NCI-H1694 (cell line): ENCODE measurements around the gene LIPG.
"Not testable (repeated sequence)": the region's sequence is repeated elsewhere in the genome, so short reads cannot be mapped to it uniquely, and the experiment has no call there.

Experiments
- DNase-seq: peaks from one replicate; lab custom pipeline; 2025; lab: John Stamatoyannopoulos, UW

The LIPG gene

DNA sequence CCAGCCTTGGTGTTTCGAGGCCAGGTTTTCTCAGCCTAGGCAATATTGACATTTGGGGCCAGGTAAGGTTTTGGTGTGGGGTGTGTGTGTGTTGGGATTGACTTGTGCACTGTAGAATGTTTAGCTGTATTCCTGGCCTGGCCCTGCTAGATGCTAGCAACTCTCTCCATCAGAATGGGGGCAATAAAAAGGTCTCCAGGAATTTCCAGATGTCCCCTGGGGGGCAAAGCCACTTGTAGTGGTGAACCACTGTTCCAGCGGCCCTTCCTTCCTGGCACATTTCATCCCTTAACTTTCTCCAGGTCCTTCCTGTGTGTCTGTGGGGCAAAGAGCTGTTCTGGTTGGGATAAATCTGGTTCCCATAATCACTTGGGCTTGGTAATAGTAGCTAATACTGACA is 12.0 kb downstream of the LIPG start:
- DNase-seq: no peak

DNA sequence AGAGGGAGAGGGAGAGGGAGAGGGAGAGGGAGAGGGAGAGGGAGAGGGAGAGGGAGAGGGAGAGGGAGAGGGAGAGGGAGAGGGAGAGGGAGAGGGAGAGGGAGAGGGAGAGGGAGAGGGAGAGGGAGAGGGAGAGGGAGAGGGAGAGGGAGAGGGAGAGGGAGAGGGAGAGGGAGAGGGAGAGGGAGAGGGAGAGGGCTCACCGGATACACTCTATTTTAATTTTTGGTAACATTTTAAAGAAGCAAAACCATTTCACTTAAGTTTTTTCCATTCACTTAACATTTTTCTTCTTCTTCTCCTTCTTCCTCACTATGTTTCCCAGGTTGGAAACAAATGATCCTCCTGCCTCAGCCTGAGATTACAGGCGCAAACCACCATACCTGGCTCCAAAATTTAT is 17.2 kb downstream of the LIPG start:
- DNase-seq: not testable (repeated sequence)

DNA sequence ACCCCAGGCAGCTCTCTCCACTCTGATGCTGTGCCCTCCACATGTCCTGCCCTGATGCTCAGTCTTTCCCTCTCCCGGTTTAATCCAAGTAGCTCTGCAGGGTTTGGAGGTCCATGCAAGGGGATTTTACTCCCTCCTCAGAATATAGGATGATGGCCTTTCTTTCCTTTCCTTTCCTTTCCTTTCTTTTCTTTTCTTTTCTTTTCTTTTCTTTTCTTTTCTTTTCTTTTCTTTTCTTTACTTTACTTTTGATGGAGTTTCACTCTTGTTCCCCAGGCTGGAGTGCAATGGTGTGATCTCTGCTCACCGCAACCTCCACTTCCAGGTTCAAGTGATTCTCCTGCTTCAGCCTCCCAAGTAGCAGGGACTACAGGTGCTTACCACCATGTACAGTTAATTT is 17.7 kb downstream of the LIPG start:
- not testable (repeated sequence) for DNase-seq

DNA sequence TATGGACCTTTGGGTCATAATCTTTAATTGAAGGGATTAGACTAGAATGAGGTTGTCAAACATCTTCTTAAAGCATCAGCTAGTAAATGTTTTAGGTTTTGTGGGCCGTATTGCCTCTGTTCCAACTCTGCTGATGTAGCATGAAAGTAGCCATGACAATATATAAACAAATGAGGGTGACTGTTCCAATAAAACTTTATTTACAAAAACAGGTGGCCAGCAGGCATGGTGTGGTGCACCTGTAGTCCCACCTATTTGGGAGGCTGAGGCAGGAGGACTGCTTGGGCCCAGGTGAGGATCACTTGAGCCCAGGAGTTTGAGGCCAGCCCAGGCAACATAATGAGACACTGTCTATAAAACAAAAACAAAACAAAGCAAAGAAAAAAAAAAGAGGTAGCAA is 18.4 kb downstream of the LIPG start:
- DNase-seq: no peak

DNA sequence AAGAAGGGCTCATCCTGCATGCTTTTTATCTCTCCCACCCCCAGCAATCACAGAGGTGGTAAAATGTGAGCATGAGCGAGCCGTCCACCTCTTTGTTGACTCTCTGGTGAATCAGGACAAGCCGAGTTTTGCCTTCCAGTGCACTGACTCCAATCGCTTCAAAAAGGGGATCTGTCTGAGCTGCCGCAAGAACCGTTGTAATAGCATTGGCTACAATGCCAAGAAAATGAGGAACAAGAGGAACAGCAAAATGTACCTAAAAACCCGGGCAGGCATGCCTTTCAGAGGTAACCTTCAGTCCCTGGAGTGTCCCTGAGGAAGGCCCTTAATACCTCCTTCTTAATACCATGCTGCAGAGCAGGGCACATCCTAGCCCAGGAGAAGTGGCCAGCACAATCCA is 19.5 kb downstream of the LIPG start:
- no peak for DNase-seq

DNA sequence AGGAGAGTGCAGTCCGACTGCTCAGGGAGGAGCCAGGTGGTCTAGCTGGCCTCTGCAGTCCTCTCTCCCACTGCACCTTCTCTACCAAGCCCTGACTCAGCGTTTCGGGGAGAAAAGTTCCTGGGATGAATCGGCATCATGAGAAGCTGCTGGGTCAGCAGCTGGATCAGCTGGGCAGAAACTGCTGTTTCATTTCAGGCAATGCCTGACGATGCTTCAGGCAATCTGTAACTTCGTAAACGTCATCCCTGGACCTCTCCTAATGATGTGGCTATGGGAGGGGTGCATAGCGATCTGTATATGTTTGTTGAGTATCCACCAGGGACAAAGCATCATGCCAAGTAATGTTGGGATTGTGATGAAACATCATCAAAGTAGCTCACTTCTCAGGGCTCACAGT is 20.7 kb downstream of the LIPG start:
- no peak for DNase-seq

DNA sequence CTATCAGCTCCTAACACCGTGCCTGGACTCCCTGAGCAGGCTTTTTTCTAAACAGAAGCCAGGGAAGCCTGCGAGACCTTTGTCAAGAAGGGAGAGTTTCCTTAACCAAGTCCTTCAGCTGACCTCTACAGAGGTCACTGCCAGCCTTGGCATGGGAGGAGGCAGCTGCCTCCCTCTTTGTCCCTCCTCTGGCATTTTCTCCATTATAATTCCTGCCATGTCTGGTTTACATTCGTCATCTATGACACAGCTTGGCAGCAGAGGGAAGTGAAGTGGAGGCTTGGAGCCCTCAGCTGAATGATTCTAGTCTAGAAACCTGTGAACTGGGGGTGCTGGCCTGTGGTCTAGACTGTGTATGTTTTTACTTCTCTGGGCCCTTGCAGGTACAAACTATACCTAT is 22.5 kb downstream of the LIPG start:
- no peak for DNase-seq

DNA sequence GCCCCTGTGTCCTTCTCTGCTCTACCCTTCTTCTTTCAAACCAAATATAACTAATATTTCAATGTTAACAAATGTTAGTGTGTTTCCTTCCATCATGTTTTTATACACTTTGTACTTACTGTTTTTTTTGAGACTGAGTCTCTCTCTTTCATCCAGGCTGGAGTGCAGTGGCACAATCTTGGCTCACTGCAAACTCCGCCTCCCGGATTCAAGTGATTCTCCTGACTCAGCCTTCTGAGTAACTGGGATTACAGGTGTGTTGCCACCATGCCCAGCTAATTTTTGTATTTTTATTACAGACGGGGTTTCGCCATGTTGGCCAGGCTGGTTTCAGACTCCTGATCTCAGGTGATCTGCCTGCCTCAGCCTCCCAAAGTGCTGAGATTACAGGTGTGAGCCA is 23.1 kb downstream of the LIPG start:
- not testable (repeated sequence) for DNase-seq

DNA sequence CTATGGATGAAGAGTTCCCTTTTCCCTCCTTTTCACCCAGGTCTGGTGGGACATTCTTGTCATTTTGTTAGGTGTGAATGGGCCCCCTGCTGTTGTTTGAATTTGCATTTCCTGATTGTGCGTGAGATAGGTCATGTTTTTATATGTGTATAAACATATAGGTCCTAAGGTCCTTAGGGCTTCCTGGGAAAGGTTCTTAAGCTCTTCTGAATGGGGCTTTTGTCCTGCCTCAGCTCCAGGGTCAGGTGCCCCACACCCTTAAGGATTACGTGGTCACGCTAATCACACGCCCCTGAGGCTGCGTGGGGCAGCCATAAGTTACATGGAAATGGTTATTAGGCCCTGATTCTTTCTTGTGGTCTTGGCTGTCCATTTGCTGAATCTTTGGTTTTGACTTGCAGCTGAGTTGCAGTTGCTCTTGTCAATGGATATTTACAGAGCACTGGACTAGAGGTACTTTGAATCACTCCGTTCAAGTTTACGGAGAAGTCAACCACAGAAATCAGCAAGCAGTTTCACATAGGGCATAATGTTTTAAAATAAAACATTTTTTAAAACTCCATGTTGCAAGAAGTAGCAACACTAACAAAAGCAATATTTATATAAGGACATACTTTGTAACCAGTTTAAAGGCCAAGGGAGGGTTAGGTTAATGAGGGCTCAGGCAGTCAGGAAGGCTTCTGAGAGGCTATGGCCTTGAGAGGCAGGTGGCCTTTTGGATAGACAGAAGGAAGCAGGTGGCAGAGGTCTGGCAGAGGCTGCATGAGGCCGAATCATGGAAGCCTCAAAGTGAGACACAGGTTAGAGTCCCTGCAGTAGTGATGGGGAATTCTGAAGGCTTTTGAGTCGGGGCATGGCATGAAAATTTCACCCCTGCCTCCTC is 24.2 kb downstream of the LIPG start:
- DNase-seq: no peak

DNA sequence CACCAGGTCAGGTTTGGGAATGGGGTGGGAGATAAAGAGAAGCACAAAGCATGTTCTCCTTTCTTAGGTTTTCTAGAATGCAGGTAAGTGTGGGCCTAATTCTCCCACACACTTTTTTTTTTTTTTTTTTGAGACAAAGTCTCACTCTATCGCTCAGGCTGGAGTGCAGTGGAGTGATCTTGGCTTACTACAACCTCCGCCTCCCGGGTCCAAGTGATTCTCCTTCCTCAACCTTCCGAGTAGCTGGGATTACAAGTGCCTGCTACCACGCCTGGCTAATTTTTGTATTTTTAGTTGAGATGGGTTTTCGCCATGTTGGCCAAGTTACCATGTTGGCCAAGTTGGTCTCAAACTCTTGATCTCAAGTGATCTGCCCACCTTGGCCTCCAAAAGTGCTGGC is 26.3 kb downstream of the LIPG start:
- DNase-seq: no peak

DNA sequence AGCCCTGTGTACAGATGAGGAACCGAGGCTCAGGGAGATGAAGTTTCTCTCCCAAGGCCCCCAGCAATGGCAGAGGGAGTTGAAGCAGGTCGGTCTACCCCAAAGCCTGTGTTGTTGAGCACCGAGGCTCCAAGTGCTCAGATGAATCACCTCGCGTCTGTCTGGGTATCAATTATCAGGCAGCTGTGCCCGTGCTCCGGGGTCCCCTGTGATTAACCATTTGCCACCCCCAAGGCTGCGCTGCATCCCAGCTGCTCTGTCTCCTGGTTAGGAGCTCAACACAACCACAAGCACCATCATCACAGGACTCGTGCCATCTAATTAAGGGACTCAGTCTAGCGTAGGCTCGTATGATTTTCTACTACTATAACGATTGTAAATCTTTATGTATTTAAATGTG is 27.1 kb downstream of the LIPG start:
- peak; percentile 56 for DNase-seq

DNA sequence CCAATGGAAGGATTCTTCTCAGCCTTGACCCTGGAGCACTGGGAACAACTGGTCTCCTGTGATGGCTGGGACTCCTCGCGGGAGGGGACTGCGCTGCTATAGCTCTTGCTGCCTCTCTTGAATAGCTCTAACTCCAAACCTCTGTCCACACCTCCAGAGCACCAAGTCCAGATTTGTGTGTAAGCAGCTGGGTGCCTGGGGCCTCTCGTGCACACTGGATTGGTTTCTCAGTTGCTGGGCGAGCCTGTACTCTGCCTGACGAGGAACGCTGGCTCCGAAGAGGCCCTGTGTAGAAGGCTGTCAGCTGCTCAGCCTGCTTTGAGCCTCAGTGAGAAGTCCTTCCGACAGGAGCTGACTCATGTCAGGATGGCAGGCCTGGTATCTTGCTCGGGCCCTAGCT is 28.8 kb downstream of the LIPG start:
- DNase-seq: no peak

DNA sequence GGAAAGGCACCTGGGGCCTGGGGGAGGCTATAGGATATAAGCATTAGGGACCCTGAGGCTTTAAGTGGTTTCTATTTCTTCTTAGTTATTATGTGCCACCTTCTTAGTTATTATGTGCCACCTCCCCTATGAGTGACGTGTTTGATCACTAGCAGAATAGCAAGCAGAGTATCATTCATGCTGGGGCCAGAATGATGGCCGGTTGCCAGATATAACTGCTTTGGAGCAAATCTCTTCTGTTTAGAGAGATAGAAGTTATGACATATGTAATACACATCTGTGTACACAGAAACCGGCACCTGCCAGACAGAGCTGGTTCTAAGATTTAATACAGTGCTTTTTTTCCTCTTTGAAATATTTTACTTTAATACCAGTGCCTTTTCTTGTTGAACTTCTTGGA is 29.4 kb downstream of the LIPG start:
- DNase-seq: peak; percentile 76

DNA sequence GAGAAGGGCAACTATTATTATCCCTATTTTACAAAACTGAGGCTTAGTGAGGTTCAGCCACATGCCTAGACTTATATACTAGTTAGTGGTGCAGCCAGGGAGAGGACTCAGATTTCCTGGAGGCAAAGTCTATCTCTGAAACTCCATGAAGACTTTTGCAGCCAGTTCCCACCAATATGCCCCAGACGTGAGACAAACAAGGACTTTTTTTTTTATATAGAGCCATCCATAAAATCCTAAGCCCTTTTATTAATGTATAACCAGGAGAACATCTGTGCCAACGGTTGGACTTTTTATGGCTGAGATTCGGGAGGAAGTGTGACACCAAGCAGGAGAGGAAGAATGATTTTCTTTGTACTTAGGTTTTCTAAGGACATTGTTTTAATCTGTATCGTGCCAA is 29.9 kb downstream of the LIPG start:
- DNase-seq: no peak

DNA sequence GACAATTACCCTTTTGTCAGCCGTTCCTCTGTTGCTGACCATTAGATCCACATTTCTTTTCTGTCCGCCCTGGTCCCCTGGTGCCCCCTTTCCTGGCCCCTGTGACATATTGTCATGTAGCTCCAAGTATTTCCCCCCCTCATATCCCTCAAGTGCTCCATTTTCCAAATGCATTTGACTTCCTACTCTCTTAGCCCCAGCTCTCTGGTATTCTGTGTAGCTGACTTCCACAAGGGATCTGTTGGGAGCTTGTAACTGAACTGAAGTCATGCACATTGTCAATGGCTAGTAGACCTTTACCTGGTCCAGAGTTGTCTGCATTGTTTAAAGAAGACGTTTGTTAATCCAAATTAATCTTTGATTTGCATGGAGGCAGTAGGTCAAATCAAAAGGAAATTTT is 34.8 kb downstream of the LIPG start:
- no peak for DNase-seq

DNA sequence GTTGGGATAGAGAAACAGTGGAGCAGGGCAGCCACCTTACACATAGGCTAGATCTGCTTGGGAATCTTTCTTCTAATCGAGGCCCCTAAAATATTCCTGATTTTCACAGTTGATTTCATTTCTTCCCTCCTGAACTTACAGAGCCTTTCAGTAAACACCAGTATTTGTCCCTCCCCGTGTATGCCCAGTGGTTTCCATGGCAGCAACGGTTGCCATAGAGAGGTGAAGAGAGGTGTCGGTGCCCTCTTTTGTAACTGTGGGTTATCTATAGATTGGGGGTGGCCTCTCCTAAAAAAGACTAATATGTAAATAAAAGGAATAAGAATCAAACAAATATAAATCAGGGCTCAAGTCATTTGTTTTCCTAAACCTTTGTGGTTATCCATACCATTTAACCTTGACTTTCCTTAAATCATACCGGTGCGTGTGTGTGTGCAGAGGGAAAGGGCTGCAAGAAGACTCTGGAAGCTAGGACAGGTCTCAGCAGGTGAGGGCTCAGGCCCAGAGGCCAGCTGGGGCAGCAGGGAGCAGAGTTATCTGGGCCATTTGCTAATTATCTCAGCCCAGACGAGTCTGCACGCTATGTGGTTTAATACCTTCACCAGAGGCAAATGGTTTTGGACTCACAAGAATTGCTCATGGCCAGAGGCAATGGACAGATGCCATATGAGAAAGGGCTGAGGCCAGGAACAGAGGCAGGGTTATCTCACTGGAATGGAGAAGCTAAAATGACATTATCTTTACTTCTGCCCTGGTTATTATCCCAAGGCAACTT is 35.5 kb downstream of the LIPG start:
- DNase-seq: no peak

DNA sequence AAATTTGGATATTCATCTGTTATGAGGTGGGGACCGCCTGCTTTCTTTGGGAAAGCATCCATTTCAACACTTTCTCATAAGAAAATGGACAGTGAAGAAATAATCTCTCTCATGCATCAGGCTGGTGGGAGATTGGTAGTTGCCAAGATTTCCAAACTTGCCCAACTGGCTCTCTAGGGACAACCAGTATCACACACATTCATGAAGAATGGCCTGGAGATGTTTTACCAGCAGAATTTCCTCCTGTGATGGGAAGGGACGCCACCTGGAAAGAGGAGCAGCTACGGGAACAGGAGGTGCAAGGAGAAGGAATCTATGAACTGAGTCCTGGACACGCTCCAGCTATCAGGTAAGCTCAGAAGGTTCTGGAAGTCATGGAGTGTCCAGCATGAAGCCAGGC is 39.4 kb downstream of the LIPG start:
- DNase-seq: no peak

DNA sequence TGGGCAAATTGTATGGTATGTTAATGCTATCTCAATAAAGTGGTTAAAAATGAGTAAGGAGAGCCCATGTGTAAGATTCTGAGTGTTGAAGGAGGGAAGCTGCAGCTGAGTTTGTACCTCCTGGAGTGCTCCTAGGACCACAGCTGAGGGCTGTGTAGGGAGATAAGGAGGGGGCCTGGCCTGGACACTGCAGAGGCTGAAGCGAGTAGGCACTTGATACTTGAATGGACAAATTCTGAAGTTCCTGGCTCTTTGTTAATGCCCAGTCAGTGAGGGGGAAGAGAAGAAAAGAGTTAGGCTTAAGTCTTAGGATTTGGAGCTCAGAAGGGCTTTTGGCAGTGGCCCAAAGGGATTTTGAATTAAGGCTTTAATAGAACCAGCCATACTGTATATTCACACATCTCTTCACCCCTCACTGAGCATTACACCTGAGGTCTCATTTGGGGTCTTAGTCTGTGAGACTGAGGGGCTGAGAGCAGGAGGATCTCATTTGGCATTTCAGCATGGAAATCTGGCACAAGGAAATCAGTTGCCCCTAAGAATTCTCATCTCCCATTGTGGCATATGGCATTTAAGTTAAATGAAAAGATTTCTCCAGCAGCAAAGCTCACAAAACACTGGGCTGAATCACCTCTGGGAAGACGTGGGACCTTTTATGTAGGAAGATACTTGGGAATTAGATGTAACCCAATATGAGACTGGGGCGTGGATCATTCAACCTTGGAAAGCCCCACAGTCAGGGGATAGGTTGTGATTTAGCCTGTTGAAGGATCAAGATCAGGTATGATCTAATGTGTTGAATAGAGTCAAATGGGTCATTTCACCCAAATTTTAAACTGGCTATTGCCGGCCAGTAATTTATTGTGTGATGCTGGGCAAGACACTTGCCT is 46.8 kb downstream of the LIPG start:
- DNase-seq: no peak

DNA sequence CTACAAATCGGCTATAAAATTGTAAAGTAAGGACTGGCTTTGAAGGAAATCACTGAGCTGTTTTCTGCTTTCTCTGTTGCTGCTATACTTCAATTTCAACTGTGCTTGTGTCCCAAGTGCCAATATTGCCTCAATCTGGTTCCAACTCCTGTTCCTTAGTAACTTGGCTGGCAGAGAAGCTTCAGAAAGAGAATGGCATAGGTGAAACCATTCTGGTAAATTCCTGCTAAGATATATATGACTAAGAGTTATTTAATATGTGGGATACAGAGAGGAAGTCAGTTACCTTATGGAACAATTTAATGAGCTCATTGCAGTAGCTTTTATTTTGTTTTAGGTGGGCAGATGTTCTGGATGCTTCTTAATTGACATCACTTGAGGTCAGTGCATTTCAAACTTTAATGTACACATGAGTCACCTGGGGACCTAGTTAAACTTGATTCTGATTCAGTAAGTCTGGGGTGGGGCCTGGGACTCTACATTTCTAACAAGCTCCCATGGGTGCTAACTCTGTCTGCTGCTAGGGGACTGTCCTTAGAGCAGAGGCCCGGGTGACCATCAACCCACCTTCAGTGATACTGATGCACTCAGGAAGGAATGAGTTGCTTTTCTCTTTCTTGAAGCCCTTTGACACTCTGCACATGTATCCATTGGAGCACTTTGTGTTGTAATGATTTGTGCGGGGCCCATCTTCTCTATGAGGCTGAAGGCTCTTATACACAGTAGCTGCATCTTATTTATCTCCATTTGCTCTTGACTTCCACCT is 47.6 kb downstream of the LIPG start:
- no peak for DNase-seq

DNA sequence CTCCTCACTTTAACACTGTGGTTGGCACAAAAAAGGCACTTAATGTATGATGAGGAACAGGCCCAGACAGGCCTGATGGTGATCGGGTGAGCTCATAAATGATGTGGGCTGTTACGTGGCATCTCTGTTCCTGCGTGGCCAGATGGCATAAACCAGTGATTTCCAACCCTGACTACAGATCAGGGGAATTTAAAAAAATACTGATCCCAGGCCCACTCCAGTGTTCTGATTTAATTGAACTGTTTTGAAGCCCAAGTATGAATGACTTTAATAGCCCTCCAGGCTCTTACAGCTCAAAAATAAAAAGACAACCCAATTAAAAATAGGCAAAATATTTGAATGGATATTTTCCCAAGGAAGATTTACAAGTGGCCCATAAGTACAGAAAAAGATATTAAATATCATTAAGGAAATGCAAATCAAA is 48.2 kb downstream of the LIPG start:
- DNase-seq: peak; percentile 33

DNA sequence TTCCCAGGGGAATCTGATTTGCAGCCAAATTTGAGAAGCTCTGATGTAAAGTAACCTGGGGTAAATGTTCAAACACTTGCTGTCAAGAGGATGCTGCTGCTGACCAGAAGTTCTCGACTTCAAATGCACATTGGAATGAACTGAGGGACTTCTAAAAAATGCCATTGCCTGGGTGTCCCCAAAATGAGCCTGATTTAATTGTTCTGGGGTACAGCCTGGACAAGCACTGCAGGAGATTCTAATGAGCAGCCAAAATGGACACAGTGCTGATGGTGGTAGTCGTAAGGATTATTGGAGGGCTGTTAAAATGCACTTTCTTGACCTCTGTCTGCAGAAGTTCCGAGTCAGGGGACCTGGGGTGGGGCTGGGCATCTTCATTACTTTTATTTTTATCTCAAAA is 49.5 kb downstream of the LIPG start:
- DNase-seq: no peak
